Thyroid gland (tissue), 4 donors: ENCODE measurements around the gene KRTAP10-4. TPM values are rescaled to one million over a fixed set of nuclear protein-coding genes. Genes with fewer than 3 reads are reported as not detected.

ENCODE experiments used
- DNase-seq, 2 donors: peaks; one replicate each; pipeline ENCODE4 v3.0.0-alpha.2; 2019
- H3K27ac ChIP-seq, 3 donors: fragments of 200-600 bp; sonication (generic); 1 replicate in 2 of 3; 2 replicates in 1 of 3; pipeline ENCODE4 v1.5.1; 2016 to 2019; ENCODE audit warnings: mild to moderate bottlenecking in 1 of 3, moderate library complexity in 1 of 3
- H3K27me3 ChIP-seq: fragments of 200-600 bp; sonication (generic); one replicate; pipeline ENCODE4 v1.5.1; 2019
- H3K36me3 ChIP-seq, 2 donors: fragments of 200-600 bp; sonication (generic); one replicate each; pipeline ENCODE4 v1.5.1; 2016 to 2019
- H3K4me1 ChIP-seq, 2 donors: fragments of 200-600 bp; sonication (generic); one replicate each; pipeline ENCODE4 v1.5.1; 2017 to 2019
- H3K4me3 ChIP-seq, 3 donors: fragments of 200-600 bp; sonication (generic); replicated peaks in 1 of 3; 1 replicate in 2 of 3; 2 replicates in 1 of 3; pipeline ENCODE4 v1.5.1; 2016; ENCODE audit warnings: mild to moderate bottlenecking in 1 of 3
- H3K9me3 ChIP-seq: fragments of 200-600 bp; sonication (generic); one replicate; pipeline ENCODE4 v1.5.1; 2017
- POLR2A ChIP-seq, 2 donors: fragments of 450-650 bp; IDR thresholded peaks; one replicate each; pipeline ENCODE4 v1.6.1; 2017; ENCODE audit warnings: antibody characterized with exemption in 2 of 2, mild to moderate bottlenecking in 2 of 2, moderate library complexity in 1 of 2
- WGBS, 2 donors: methylation state at CpG; one replicate each; pipeline ENCODE4 v1.1.5; 2017; 5-methylcytosine and 5-hydroxymethylcytosine counted together
- intact Hi-C: fragments of 100-400 bp; cut with DNase I; formaldehyde crosslinking; loops from one replicate; pipeline ENCODE4 v1.15.1; 2023
- total RNA-seq, 4 donors: library from RNA; depleted of rRNA; stranded (reverse); fragments of >200 nt; gene quantifications; one replicate each; pipeline ENCODE4 v1.2.3, GENCODE V29; 2016
- TF ChIP-seq, protein P1 (sequence below), 6 experiments: fragments of 200-600 bp in 3 of 6; fragments of 450-650 bp in 3 of 6; sonication (generic) in 3 of 6; IDR thresholded peaks; one replicate each; pipeline ENCODE4 v1.5.1; 2016 to 2019; ENCODE audit warnings: antibody characterized with exemption in 6 of 6, mild to moderate bottlenecking in 2 of 6, inconsistent platforms in 1 of 6, moderate library complexity in 1 of 6

Gene KRTAP10-4
- total RNA-seq, 4 donors from 2014 or later = not detected

DNA sequence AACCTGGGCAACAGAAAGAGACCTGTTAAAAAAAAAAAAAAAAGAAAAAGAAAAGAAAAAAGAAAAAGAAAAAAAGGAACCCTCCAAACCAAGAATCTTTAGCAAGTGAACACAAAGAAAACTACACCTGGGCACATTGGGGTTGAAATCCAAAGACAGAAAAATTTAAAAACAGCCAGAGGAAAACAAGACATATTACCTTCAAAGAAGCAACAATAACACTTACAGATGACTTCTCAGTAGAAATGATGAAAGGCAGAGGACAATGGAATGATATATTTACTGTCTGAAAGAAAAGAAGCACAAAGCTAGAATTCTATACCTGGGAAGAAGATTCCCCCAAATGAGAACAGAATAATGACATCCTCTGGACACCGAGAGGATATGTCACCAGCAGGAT, 30.8 kb upstream of the KRTAP10-4 start:
- H3K4me3 ChIP-seq = no peak overlapping the region
- 81 to 92% methylated on average over 1 of the region's 1 CpG for WGBS, 2 donors
- no peak for DNase-seq
- no peaks in the 10 kb centered on the region for H3K27me3 ChIP-seq
- no peaks in the 10 kb centered on the region for H3K4me1 ChIP-seq
- intact Hi-C loops = no loop called here
- no peaks in the 10 kb centered on the region for H3K9me3 ChIP-seq
- no peaks in the 10 kb centered on the region for H3K36me3 ChIP-seq
- H3K27ac ChIP-seq = no peak overlapping the region
- TF ChIP-seq, protein P1, sequence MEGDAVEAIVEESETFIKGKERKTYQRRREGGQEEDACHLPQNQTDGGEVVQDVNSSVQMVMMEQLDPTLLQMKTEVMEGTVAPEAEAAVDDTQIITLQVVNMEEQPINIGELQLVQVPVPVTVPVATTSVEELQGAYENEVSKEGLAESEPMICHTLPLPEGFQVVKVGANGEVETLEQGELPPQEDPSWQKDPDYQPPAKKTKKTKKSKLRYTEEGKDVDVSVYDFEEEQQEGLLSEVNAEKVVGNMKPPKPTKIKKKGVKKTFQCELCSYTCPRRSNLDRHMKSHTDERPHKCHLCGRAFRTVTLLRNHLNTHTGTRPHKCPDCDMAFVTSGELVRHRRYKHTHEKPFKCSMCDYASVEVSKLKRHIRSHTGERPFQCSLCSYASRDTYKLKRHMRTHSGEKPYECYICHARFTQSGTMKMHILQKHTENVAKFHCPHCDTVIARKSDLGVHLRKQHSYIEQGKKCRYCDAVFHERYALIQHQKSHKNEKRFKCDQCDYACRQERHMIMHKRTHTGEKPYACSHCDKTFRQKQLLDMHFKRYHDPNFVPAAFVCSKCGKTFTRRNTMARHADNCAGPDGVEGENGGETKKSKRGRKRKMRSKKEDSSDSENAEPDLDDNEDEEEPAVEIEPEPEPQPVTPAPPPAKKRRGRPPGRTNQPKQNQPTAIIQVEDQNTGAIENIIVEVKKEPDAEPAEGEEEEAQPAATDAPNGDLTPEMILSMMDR (IDR thresholded peaks at IDR 0.05) = no peak
- TF ChIP-seq POLR2A (IDR thresholded peaks at IDR 0.05) = no peak

DNA sequence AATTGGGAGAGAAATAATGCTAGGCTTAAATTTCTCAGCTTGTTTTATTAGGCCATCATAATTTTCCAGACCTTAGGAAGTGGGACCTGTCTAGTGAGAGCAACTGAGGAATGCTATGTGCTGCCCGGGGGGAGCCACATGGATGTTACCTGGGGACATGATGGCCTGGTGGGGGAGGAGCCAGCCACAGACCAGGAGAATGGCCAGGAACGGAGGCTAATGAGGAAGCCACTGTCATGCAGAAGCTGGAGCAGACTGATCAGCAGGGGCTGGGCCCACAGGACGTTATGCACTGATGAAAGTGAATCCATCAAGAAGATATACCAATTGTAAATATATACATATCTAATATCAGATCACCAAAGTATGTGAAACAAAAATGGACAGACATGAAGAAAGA, 29.0 kb upstream of the KRTAP10-4 start:
- H3K4me3 ChIP-seq = no peak overlapping the region
- no peak overlapping the region for H3K27ac ChIP-seq
- H3K27me3 ChIP-seq = no peaks in the 10 kb centered on the region
- no peaks in the 10 kb centered on the region for H3K36me3 ChIP-seq
- TF ChIP-seq, protein P1 (IDR thresholded peaks at IDR 0.05) = no peak
- TF ChIP-seq POLR2A (IDR thresholded peaks at IDR 0.05) = no peak
- H3K4me1 ChIP-seq = no peaks in the 10 kb centered on the region
- H3K9me3 ChIP-seq = no peaks in the 10 kb centered on the region
- 75 to 85% methylated on average over 3 of the region's 3 CpGs for WGBS, 2 donors
- DNase-seq = no peak
- intact Hi-C loops = no loop called here

DNA sequence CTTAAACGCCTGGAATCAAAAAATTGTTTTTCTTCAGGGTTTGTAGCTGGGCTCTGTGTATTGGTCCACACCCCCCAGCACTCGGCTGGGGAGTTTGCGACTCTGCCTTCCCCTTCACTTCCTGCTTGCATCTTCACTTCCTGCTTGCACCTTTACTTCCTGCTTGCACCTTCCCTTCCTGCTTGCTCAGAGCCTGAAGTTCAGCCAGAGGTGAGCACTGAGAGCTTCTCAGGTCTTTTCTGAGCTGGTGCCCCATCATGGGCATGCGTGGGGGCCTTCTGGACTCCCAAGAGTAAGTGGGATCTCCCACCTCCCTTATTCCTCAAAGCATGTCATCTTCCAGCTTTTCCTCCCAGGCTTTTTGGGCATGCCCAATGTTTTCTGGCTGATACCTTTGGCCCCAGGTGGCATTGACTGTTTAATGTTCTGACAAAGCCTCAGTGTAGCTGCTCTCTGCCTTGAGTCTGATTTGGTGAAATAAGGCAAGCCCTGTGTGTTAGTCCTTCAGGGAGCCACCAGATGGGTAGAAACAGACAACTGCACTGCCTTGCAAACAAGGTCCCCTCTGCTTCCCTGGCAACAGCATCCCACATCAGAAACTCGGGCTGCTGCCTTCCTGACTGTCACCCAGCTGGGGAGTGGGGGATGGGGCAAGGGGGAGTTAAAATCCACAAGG, 25.7 kb upstream of the KRTAP10-4 start:
- H3K4me3 ChIP-seq = no peak overlapping the region

DNA sequence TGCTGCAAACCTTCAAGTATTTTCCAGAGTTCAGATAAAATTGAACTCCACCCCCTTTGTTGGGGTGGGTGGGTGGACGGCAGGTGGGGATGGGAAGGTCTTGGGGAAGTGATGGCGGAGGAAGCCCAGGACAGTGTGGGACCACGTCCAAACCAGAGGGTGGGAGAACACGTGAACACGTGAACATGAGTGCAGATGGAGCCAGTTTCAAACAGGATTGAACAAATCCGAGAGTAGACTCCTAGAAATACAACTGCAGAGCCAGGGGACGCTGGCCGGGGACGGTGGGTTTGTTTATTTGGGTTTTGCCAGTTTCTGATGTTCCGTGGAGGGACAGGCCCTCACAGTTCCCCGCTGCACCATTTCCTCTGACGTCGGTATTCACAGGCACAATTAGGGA, 25.1 kb upstream of the KRTAP10-4 start:
- intact Hi-C loops = no loop called here
- TF ChIP-seq POLR2A (IDR thresholded peaks at IDR 0.05) = no peak
- TF ChIP-seq, protein P1 (IDR thresholded peaks at IDR 0.05) = no peak
- 54 to 69% methylated on average over 13 of the region's 13 CpGs for WGBS, 2 donors

More for the DNA sequence above, 25.7 kb upstream of the KRTAP10-4 start:
- Histone ChIP-seq H3K36me3 (no peaks in the 10 kb centered on the region), H3K4me1 (no peaks in the 10 kb centered on the region), H3K9me3 (no peaks in the 10 kb centered on the region), H3K27ac (no peak overlapping the region), H3K27me3 (no peaks in the 10 kb centered on the region)
- intact Hi-C loops = no loop called here
- TF ChIP-seq POLR2A (IDR thresholded peaks at IDR 0.05) = no peak
- TF ChIP-seq, protein P1 (IDR thresholded peaks at IDR 0.05) = no peak
- DNase-seq = no peak
- 73 to 74% methylated on average over 5 of the region's 5 CpGs for WGBS, 2 donors

DNA sequence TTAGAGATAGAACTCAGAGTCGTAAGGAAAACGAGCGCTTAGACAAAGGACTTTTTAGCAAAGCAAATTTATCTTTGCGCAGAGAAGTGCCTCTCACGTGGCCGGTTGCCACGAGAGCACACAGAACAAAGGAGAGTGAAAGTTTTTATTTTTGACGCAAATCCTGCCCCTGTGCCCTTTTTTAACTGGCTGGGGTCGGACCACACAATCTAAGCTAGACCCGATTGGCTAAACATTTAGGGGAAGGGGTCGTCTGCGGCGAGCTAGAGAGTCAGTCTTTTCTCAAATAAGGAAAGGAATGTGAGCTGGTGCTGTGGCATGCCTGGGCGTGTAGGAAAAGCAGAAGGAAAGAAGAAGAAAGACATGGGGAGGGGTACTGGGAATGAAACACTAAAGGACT, 24.6 kb upstream of the KRTAP10-4 start:
- intact Hi-C loops = no loop called here
- 32 to 37% methylated on average over 14 of the region's 14 CpGs for WGBS, 2 donors
- no peak overlapping the region for H3K27ac ChIP-seq
- H3K9me3 ChIP-seq = no peaks in the 10 kb centered on the region
- no peaks in the 10 kb centered on the region for H3K36me3 ChIP-seq
- TF ChIP-seq POLR2A (IDR thresholded peaks at IDR 0.05) = no peak
- TF ChIP-seq, protein P1 (IDR thresholded peaks at IDR 0.05) = no peak
- no peak for DNase-seq
- H3K4me1 ChIP-seq = no peaks in the 10 kb centered on the region
- H3K4me3 ChIP-seq = no peak overlapping the region
- H3K27me3 ChIP-seq = no peaks in the 10 kb centered on the region

More for the DNA sequence above, 25.1 kb upstream of the KRTAP10-4 start:
- Histone ChIP-seq H3K9me3 (no peaks in the 10 kb centered on the region), H3K27ac (no peak overlapping the region), H3K4me3 (no peak overlapping the region), H3K27me3 (no peaks in the 10 kb centered on the region), H3K4me1 (no peaks in the 10 kb centered on the region), H3K36me3 (no peaks in the 10 kb centered on the region)
- DNase-seq = no peak
